Keratinocyte (primary cell): ENCODE results near the gene TIMM50. TPM values are rescaled to one million over a fixed set of nuclear protein-coding genes. Genes with fewer than 3 reads are reported as not detected.

Source experiments
- DNase-seq: peaks from one replicate; pipeline ENCODE4 v3.0.0-alpha.2; 2011; ENCODE audit warnings: low read depth, missing footprints, low spot score
- FAIRE-seq: peaks from 2 replicates; lab custom pipeline; 2011; peaks lifted over from hg19 to GRCh38; lab: Jason Lieb, UNC
- H2AFZ ChIP-seq: 2 replicates; pipeline ENCODE4 v1.6.0; 2012; ENCODE audit warnings: low read length, control low read depth, inconsistent platforms; ENCODE audit not compliant: control insufficient read depth
- H3K27ac ChIP-seq: 2 replicates; pipeline ENCODE4 v1.5.1; 2011; ENCODE audit warnings: low read length; ENCODE audit not compliant: control insufficient read depth, insufficient read depth
- H3K27me3 ChIP-seq: 3 replicates; pipeline ENCODE4 v1.6.0; 2011; ENCODE audit warnings: low read length; ENCODE audit not compliant: control insufficient read depth, insufficient read depth; ENCODE audit errors: extremely low read depth
- H3K36me3 ChIP-seq, 2 experiments: 2 replicates in 1 of 2; 3 replicates in 1 of 2; pipeline ENCODE4 v1.5.1; 2011; ENCODE audit warnings: low read length in 2 of 2, mild to moderate bottlenecking in 1 of 2; ENCODE audit not compliant: control insufficient read depth in 2 of 2, insufficient read depth in 2 of 2; ENCODE audit errors: extremely low read depth in 1 of 2
- H3K4me1 ChIP-seq: 3 replicates; pipeline ENCODE4 v1.5.1; 2011; ENCODE audit warnings: low read length; ENCODE audit not compliant: control insufficient read depth, insufficient read depth; ENCODE audit errors: extremely low read depth
- H3K4me2 ChIP-seq: 3 replicates; pipeline ENCODE4 v1.6.0; 2011; ENCODE audit warnings: low read depth, low read length; ENCODE audit not compliant: control insufficient read depth, insufficient read depth; ENCODE audit errors: extremely low read depth
- H3K4me3 ChIP-seq, 3 experiments: fragments of 200-600 bp in 1 of 3; sonication (generic) in 1 of 3; 2 replicates in 2 of 3; 3 replicates in 1 of 3; pipeline ENCODE4 v1.5.1; 2011 to 2016; ENCODE audit warnings: low read length in 3 of 3, mild to moderate bottlenecking in 3 of 3, control low read depth in 2 of 3, inconsistent platforms in 1 of 3, low read depth in 1 of 3, mixed read lengths in 1 of 3, mixed run types in 1 of 3, moderate library complexity in 1 of 3; ENCODE audit not compliant: control insufficient read depth in 2 of 3, insufficient read depth in 2 of 3; ENCODE audit errors: extremely low read depth in 1 of 3
- H3K79me2 ChIP-seq: 2 replicates; pipeline ENCODE4 v1.6.0; 2012; ENCODE audit warnings: low read length; ENCODE audit not compliant: control insufficient read depth, insufficient read depth
- H3K9ac ChIP-seq: 3 replicates; pipeline ENCODE4 v1.6.0; 2011; ENCODE audit warnings: low read length; ENCODE audit not compliant: control insufficient read depth, insufficient read depth; ENCODE audit errors: extremely low read depth
- H3K9me1 ChIP-seq: 3 replicates; pipeline ENCODE4 v1.6.0; 2011; ENCODE audit warnings: low read length; ENCODE audit not compliant: control insufficient read depth, insufficient read depth; ENCODE audit errors: extremely low read depth
- H3K9me3 ChIP-seq: 2 replicates; pipeline ENCODE4 v1.5.1; 2012; ENCODE audit warnings: low read depth, low read length; ENCODE audit not compliant: control insufficient read depth
- H4K20me1 ChIP-seq: 3 replicates; pipeline ENCODE4 v1.6.0; 2011; ENCODE audit warnings: low read length; ENCODE audit not compliant: control insufficient read depth, insufficient read depth; ENCODE audit errors: extremely low read depth
- CTCF ChIP-seq, 3 experiments: IDR thresholded peaks in 1 of 3; conservative IDR thresholded peaks in 1 of 3; optimal IDR thresholded peaks in 1 of 3; 2 replicates in 2 of 3; 3 replicates in 1 of 3; pipeline versions ENCODE3 to v1.5.1; 2011; ENCODE audit warnings: low read length in 3 of 3, mild to moderate bottlenecking in 3 of 3, moderate library complexity in 2 of 3, control low read depth in 1 of 3, inconsistent platforms in 1 of 3; ENCODE audit not compliant: insufficient read depth in 2 of 3; ENCODE audit errors: extremely low read depth in 1 of 3
- EZH2 ChIP-seq: IDR thresholded peaks from one replicate; pipeline ENCODE4 v1.6.1; 2012; ENCODE audit warnings: inconsistent platforms, mild to moderate bottlenecking, low read length, moderate library complexity
- dilution Hi-C: fragments of 300-500 bp; cut with MboI; formaldehyde crosslinking; loops from one replicate; pipeline ENCODE4 v1.7.0; 2020; ENCODE audit warnings: low sequenced_read_pairs; ENCODE audit not compliant: extremely low pct_ligation_motif_present
- polyA plus RNA-seq, 5 experiments: library from polyadenylated mRNA; depleted of rRNA in 3 of 5; stranded (reverse) in 3 of 5; stranded (forward) in 1 of 5; unstranded in 1 of 5; fragments of >200 nt; gene quantifications; 1 replicate in 1 of 5; 2 replicates in 3 of 5; 3 replicates in 1 of 5; pipeline versions ENCODE4 v1.2.1 to v1.2.3, GENCODE V29; 2011 to 2012; ENCODE audit warnings: missing spikeins in 2 of 5, low read depth in 1 of 5, low replicate concordance in 1 of 5

The TIMM50 gene
- polyA plus RNA-seq, 1 donor (not counting 4 experiments of a cell fraction or from before 2014, with no cell fraction given) = 85.5 TPM

- Histone ChIP-seq H3K4me3 (peak overlapping the region; percentile 37 to 68 (median 56)), H3K4me1 (peaks cover 3% of the 10 kb centered on the region), H3K36me3 (no peaks in the 10 kb centered on the region), H3K27ac (no peak overlapping the region), H3K9me1 (peaks cover 2% of the 10 kb centered on the region), H3K9ac (peak overlapping the region; percentile 47), H3K79me2 (no peaks in the 10 kb centered on the region), H4K20me1 (no peaks in the 10 kb centered on the region), H3K27me3 (peaks cover 41% of the 10 kb centered on the region), H2AFZ (peak overlapping the region; percentile 89), H3K4me2 (peak overlapping the region; percentile 68), H3K9me3 (no peaks in the 10 kb centered on the region)
- no peak for DNase-seq
- dilution Hi-C loops = no loop called here
- no peak for FAIRE-seq
- peak; percentile 17 for TF ChIP-seq EZH2
- TF ChIP-seq CTCF (optimal IDR thresholded peaks at IDR 0.05 in 1 of 3, IDR thresholded peaks at IDR 0.05 in 1 of 3, conservative IDR thresholded peaks at IDR 0.05 in 1 of 3; ENCODE audit: extremely low read depth in 1 of 3, insufficient read depth in 2 of 3, low read length in 3 of 3) = no peak
Observed at GRCh38 chr19:39507715-39508364, 27.2 kb downstream of the TIMM50 start.

- Histone ChIP-seq H3K9me1 (peaks cover 2% of the 10 kb centered on the region), H3K9ac (no peak overlapping the region), H3K27me3 (peaks cover 41% of the 10 kb centered on the region), H4K20me1 (no peaks in the 10 kb centered on the region), H2AFZ (no peak overlapping the region), H3K4me1 (peaks cover 3% of the 10 kb centered on the region), H3K27ac (no peak overlapping the region), H3K4me3 (no peak overlapping the region), H3K36me3 (no peaks in the 10 kb centered on the region), H3K9me3 (no peaks in the 10 kb centered on the region), H3K79me2 (no peaks in the 10 kb centered on the region), H3K4me2 (no peak overlapping the region)
- no peak for FAIRE-seq
- DNase-seq = no peak
- dilution Hi-C loops = no loop called here
- TF ChIP-seq CTCF (optimal IDR thresholded peaks at IDR 0.05 in 1 of 3, IDR thresholded peaks at IDR 0.05 in 1 of 3, conservative IDR thresholded peaks at IDR 0.05 in 1 of 3; ENCODE audit: extremely low read depth in 1 of 3, insufficient read depth in 2 of 3, low read length in 3 of 3) (no peak), EZH2 (no peak)
Observed at GRCh38 chr19:39508629-39509028, 28.0 kb downstream of the TIMM50 start.
